Effector memory CD4-positive, alpha-beta T cell (primary cell): Measurements from ENCODE around the gene STON2.

Experiments used
- DNase-seq, 3 donors: peaks; one replicate each; pipeline ENCODE4 v3.0.0-alpha.2; 2020
- H3K27ac ChIP-seq: 2 replicates; pipeline ENCODE4 v1.7.0; 2013; ENCODE audit warnings: mild to moderate bottlenecking, low read length, moderate library complexity; ENCODE audit not compliant: insufficient read depth, poor library complexity, severe bottlenecking
- H3K27me3 ChIP-seq: replicated peaks from 2 replicates; pipeline ENCODE4 v1.7.0; 2013; ENCODE audit warnings: mild to moderate bottlenecking, low read length; ENCODE audit not compliant: insufficient read depth, control insufficient read depth, poor library complexity, severe bottlenecking
- H3K36me3 ChIP-seq: 2 replicates; pipeline ENCODE4 v1.7.0; 2013; ENCODE audit warnings: mild to moderate bottlenecking, low read length, moderate library complexity; ENCODE audit not compliant: control insufficient read depth, insufficient read depth
- H3K4me1 ChIP-seq: 2 replicates; pipeline ENCODE4 v1.7.0; 2013; ENCODE audit warnings: low read length, mild to moderate bottlenecking; ENCODE audit not compliant: control insufficient read depth, insufficient read depth, poor library complexity, severe bottlenecking
- H3K4me3 ChIP-seq: 2 replicates; pipeline ENCODE4 v1.7.0; 2013; ENCODE audit warnings: low read length, low read depth, mild to moderate bottlenecking; ENCODE audit not compliant: insufficient read depth, poor library complexity, severe bottlenecking
- H3K9me3 ChIP-seq: 2 replicates; pipeline ENCODE4 v1.7.0; 2013; ENCODE audit warnings: mild to moderate bottlenecking, low read length, moderate library complexity; ENCODE audit not compliant: control insufficient read depth

The STON2 gene

GRCh38 chr14:81352413-81352812, 47.7 kb downstream of the STON2 start:
- Histone ChIP-seq H3K9me3 (no peaks in the 10 kb centered on the region), H3K27me3 (no peaks in the 10 kb centered on the region), H3K4me3 (no peak overlapping the region), H3K4me1 (no peaks in the 10 kb centered on the region), H3K36me3 (no peaks in the 10 kb centered on the region), H3K27ac (no peak overlapping the region)
- DNase-seq: no peak

DNA sequence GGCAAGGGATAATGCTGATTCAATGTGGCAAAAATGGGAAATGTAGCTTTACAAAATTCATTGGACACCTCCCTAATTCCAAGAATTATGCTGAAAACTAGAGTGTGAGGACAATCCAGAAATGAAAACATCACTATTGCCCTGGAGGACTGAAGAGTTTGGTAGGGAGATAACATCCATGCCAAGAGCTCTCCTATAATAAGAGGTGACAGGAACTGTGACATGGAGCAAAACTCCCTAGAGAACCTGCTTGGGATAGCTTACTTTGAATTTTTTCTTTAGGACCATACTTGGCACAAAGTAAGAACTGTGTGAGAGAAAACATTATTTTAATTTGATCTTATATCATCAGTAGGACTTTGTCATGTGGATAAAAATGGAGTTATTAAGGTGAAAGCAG, 48.9 kb downstream of the STON2 start:
- no peaks in the 10 kb centered on the region for H3K9me3 ChIP-seq
- H3K4me3 ChIP-seq: no peak overlapping the region
- H3K27ac ChIP-seq: no peak overlapping the region
- H3K4me1 ChIP-seq: no peaks in the 10 kb centered on the region
- H3K36me3 ChIP-seq: no peaks in the 10 kb centered on the region
- no peak for DNase-seq
- no peaks in the 10 kb centered on the region for H3K27me3 ChIP-seq

DNA sequence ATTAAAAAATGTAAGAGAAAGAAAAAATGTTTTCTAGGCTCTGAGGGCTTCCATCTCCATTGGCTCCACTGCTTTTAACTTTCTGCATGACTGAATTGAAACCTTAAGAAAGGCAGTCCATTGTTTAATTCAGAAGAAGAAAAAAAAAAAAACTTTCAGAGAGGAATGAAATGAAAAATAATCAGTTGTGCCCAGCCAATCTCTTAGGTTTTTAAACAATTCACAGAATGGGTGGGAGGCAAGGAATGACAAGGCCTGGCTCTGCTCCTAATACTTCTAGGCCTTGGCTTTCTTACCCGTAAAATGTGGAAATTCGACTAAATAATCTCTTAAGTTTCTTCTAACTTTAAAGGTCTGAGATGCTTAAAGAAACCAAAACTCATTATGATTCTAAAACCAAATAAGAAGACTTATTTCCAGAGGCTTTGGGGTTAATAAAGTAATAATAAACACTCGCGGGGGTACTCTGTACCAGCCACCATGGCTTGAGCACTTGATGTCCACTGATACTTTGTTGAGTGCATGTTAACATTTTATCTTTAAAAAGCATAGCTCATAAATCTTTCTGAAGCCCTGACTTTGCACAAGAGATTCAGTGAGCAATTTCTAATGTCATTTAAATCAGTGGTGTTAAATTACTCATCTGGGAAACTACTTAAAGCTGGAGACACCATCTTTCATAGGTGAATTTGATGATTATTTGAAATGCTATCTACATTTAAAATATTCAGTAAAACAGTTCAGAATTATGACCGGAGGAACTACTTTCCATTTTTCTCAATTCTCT, 49.6 kb downstream of the STON2 start:
- DNase-seq: no peak
- Histone ChIP-seq H3K27me3 (no peaks in the 10 kb centered on the region), H3K27ac (no peak overlapping the region), H3K4me1 (no peaks in the 10 kb centered on the region), H3K4me3 (no peak overlapping the region), H3K9me3 (no peaks in the 10 kb centered on the region), H3K36me3 (no peaks in the 10 kb centered on the region)

GRCh38 chr14:81348061-81348460, 52.1 kb downstream of the STON2 start:
- no peaks in the 10 kb centered on the region for H3K4me1 ChIP-seq
- no peak for DNase-seq
- H3K36me3 ChIP-seq: no peaks in the 10 kb centered on the region
- no peaks in the 10 kb centered on the region for H3K9me3 ChIP-seq
- no peaks in the 10 kb centered on the region for H3K27me3 ChIP-seq
- H3K4me3 ChIP-seq: no peak overlapping the region
- no peak overlapping the region for H3K27ac ChIP-seq

DNA sequence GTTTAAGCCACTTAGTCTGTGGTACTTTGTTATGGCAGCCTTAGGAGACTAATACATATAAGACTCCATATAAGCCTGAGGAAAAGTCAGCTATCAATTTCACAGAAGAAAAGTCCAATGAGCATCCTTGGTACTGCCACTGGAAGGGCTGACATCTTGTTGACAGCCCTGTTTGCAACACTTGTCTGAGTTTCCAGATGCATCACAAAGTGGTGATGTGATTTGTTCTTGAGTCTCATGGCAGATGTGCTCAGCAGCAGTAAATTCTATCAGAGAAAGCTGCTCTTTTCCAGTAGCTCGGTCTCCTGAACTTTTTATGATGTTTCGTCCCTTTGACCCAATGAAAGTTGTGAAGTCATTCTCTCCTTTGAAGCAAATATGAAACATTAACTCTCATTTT, 54.3 kb downstream of the STON2 start:
- H3K4me3 ChIP-seq: no peak overlapping the region
- no peaks in the 10 kb centered on the region for H3K9me3 ChIP-seq
- no peak for DNase-seq
- no peaks in the 10 kb centered on the region for H3K27me3 ChIP-seq
- no peaks in the 10 kb centered on the region for H3K4me1 ChIP-seq
- no peaks in the 10 kb centered on the region for H3K36me3 ChIP-seq
- H3K27ac ChIP-seq: no peak overlapping the region

DNA sequence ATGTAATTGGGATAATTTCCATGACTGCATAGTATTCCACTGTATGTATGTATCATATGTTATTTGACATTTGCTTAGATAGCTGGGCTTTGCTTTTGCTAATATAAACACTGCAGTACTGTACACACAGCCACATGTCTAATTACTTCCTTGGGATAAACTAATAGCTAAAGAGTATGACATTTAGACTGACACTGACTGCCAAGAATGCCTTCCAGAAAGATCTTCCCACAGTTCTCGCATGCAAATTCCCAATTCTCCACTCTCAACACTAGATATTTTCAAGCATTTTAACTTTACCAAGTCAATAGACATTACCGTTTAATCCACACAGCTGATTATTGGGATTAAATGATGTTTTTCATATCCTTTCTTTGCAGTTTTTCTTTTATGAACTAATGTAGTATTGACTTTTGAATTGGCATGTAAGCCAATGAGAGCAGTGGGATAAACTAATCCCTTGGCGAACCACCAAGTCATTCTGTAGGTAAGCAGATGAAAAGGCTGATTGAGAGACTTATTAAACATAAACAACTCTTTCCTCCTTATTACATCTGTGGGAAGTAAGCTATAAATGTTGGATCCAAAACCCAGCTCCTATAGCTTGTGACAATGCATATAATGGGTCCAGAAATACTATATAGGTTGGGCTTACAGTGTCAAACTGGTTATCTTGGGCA, 55.5 kb downstream of the STON2 start:
- H3K9me3 ChIP-seq: no peaks in the 10 kb centered on the region
- no peak for DNase-seq
- no peaks in the 10 kb centered on the region for H3K27me3 ChIP-seq
- no peak overlapping the region for H3K4me3 ChIP-seq
- H3K36me3 ChIP-seq: no peaks in the 10 kb centered on the region
- H3K27ac ChIP-seq: no peak overlapping the region
- H3K4me1 ChIP-seq: no peaks in the 10 kb centered on the region

GRCh38 chr14:81343701-81344100, 56.4 kb downstream of the STON2 start:
- H3K27ac ChIP-seq: no peak overlapping the region
- no peaks in the 10 kb centered on the region for H3K9me3 ChIP-seq
- no peaks in the 10 kb centered on the region for H3K4me1 ChIP-seq
- H3K36me3 ChIP-seq: no peaks in the 10 kb centered on the region
- DNase-seq: no peak
- H3K4me3 ChIP-seq: no peak overlapping the region
- no peaks in the 10 kb centered on the region for H3K27me3 ChIP-seq

GRCh38 chr14:81342850-81343580, 57.1 kb downstream of the STON2 start:
- no peaks in the 10 kb centered on the region for H3K4me1 ChIP-seq
- no peaks in the 10 kb centered on the region for H3K9me3 ChIP-seq
- no peaks in the 10 kb centered on the region for H3K36me3 ChIP-seq
- no peak overlapping the region for H3K27ac ChIP-seq
- no peak for DNase-seq
- no peak overlapping the region for H3K4me3 ChIP-seq
- no peaks in the 10 kb centered on the region for H3K27me3 ChIP-seq

DNA sequence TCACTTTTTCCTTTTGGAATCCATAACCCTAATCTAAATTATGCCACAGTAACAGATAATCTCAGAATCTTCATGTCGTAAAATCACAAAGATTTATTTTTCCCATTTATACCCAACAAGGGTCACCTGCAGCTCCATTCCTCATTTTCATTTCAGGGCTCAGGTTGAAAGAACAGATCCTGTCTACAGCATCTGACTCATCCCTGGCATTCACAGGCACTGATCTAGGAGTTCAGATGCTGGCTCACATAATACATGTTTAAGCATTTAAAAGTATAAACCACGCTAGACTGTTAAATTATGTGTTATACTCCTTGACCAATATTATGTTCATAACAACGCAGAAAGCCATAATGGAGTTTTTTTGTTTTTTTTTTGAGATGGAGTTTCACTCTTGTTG, 58.3 kb downstream of the STON2 start:
- H3K4me3 ChIP-seq: no peak overlapping the region
- H3K36me3 ChIP-seq: no peaks in the 10 kb centered on the region
- no peaks in the 10 kb centered on the region for H3K27me3 ChIP-seq
- no peak overlapping the region for H3K27ac ChIP-seq
- no peaks in the 10 kb centered on the region for H3K9me3 ChIP-seq
- H3K4me1 ChIP-seq: no peaks in the 10 kb centered on the region
- no peak for DNase-seq

DNA sequence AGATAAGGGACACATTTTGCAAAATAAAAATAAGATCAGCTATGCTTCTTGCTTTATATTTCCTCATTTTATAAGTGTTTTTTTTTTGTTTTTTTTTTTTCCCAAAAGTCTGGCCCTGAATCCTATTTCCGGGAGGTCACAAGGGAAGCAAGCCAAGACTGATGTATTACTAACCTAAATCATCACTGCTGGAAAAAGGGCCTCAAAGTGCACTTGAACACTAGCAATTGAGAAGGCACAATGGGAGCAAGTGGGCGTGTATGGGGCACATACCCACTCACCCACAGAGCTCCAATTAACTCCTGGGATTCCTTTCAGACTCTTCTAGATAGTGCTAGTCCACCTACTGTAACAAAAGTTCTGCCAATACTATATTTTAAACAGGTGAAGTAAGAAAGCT, 58.8 kb downstream of the STON2 start:
- Histone ChIP-seq H3K9me3 (no peaks in the 10 kb centered on the region), H3K36me3 (no peaks in the 10 kb centered on the region), H3K4me1 (no peaks in the 10 kb centered on the region), H3K4me3 (no peak overlapping the region), H3K27ac (no peak overlapping the region), H3K27me3 (no peaks in the 10 kb centered on the region)
- DNase-seq: no peak
